ENCODE results near the gene NRIP1. TPM values are rescaled to one million over a fixed set of nuclear protein-coding genes. Genes with fewer than 3 reads are reported as not detected.

NRIP1 gene
- total and polyA plus RNA-seq, 9 of the 15 experiments (the other 6 are each of a cell fraction or from before 2014, with no cell fraction given) = 4.3 to 42.8 (median 19.6) TPM

GRCh38 chr21:15059397-15059796 is 5.4 kb downstream of the NRIP1 start (continued):
- TF ChIP-seq ZBTB9 (CRISPR knock-in tag; IDR thresholded peaks at IDR 0.05) = no peak
- no peak for TF ChIP-seq SAFB2 (IDR thresholded peaks at IDR 0.05; ENCODE audit: borderline replicate concordance, low read depth, low read length, severe bottlenecking)
- TF ChIP-seq ZNF696 (CRISPR knock-in tag; conservative IDR thresholded peaks at IDR 0.05) = no peak
- no peak for TF ChIP-seq ZNF707 (CRISPR knock-in tag; conservative IDR thresholded peaks at IDR 0.05)
- TF ChIP-seq MYBL2 (IDR thresholded peaks at IDR 0.05; ENCODE audit: low read depth) = no peak
- no peak for TF ChIP-seq MYBL2 (CRISPR knock-in tag; IDR thresholded peaks at IDR 0.05; ENCODE audit: borderline replicate concordance)
- TF ChIP-seq HSF4 (CRISPR knock-in tag; IDR thresholded peaks at IDR 0.05; ENCODE audit: borderline replicate concordance) = no peak
- TF ChIP-seq ELF1 (tag; IDR thresholded peaks at IDR 0.05) = no peak
- TF ChIP-seq SIX5 (IDR thresholded peaks at IDR 0.05; ENCODE audit: borderline replicate concordance in 1 of 2, insufficient read depth in 1 of 2, low read depth in 1 of 2, low read length in 2 of 2) = no peak
- no peak for TF ChIP-seq KAT7 (CRISPR knock-in tag; IDR thresholded peaks at IDR 0.05; ENCODE audit: borderline replicate concordance)

All from K562 (cell line).